MM.1S (cell line): ENCODE results near the gene ZNF664.

Experiments used
- EZH2 ChIP-seq: fragments of 300-600 bp; sonication (generic); optimal IDR thresholded peaks from 2 replicates; pipeline ENCODE3; 2017; ENCODE audit warnings: low read depth, mild to moderate bottlenecking, antibody characterized with exemption, low read length, mixed read lengths
- TF ChIP-seq, protein P1 (sequence below): fragments of 300-600 bp; sonication (generic); IDR thresholded peaks from 2 replicates; pipeline ENCODE4 v1.5.1; 2016; ENCODE audit warnings: antibody characterized with exemption, low read length, mixed read lengths

DNA sequence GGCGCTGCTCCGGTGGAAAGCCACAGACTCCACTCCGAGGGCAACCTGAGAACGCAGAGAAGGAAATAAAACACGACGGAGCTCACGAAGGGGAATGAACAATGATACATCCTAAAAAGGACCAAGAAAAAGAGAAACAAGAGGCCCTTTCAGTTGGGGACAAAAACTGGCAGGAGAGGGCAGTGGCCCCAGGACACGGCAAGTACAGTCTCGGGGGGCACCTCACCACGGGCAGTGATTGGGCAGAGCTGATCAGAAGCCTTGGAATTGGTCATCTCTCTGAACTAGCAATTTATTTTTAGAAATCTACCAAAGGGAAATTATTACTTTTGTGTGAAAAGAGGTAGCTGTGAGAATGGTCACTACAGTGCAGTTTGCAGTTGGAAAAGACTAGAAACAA, 28.3 kb upstream of the ZNF664 start:
- TF ChIP-seq, protein P1, sequence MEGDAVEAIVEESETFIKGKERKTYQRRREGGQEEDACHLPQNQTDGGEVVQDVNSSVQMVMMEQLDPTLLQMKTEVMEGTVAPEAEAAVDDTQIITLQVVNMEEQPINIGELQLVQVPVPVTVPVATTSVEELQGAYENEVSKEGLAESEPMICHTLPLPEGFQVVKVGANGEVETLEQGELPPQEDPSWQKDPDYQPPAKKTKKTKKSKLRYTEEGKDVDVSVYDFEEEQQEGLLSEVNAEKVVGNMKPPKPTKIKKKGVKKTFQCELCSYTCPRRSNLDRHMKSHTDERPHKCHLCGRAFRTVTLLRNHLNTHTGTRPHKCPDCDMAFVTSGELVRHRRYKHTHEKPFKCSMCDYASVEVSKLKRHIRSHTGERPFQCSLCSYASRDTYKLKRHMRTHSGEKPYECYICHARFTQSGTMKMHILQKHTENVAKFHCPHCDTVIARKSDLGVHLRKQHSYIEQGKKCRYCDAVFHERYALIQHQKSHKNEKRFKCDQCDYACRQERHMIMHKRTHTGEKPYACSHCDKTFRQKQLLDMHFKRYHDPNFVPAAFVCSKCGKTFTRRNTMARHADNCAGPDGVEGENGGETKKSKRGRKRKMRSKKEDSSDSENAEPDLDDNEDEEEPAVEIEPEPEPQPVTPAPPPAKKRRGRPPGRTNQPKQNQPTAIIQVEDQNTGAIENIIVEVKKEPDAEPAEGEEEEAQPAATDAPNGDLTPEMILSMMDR = no peak
- no peak for TF ChIP-seq EZH2
